WI38 (cell line): ENCODE data around the gene ARHGAP26.
"Not testable (repeated sequence)": the region's sequence is repeated elsewhere in the genome, so short reads cannot be mapped to it uniquely, and the experiment has no call there.

Source experiments
- H3K4me3 ChIP-seq: 2 replicates; pipeline ENCODE4 v1.5.1; 2011; ENCODE audit warnings: low read depth, mild to moderate bottlenecking, control low read depth, low read length
- CTCF ChIP-seq: IDR thresholded peaks from 2 replicates; pipeline ENCODE4 v1.5.1; 2012; ENCODE audit warnings: low read depth, mild to moderate bottlenecking, control low read depth, low read length

Gene ARHGAP26

DNA sequence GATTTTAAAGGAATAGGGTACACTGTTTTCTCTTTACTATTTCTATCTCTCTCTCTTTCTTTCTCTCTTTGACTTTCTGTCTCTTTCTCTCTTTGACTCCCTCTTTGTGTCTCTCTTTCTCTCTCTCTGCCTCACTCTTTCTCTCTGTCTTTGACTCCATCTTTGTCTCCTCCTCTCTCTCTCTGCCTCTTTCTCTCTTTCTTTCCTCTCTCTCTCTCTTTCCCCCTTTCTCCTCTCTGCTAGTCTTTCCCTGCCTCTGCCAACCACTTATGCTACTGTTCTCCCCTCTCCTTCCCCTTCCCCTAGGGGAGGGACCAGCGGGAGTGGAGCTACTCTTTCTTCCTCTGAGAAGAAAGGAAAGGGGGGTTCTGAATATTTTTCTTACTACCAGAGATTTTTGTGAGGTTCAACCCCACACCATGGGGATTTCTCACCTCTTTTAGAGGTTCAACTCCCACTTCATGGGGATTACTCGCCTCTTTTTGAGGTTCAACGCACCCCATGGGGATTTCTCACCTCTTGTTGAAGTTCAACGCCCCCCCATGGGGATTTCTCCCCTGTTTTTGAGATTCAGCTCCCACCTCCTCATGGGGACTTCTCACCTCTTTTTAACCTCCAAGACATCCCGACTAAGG lies 323.4 kb downstream of the ARHGAP26 start:
- TF ChIP-seq CTCF = no peak
- no peak overlapping the region; the same call in 1 of the 2 replicates for H3K4me3 ChIP-seq

GRCh38 chr5:143094087-143094521 lies 323.9 kb downstream of the ARHGAP26 start:
- peak overlapping the region; percentile 15; the same call in 1 of the 2 replicates for H3K4me3 ChIP-seq
- no peak for TF ChIP-seq CTCF

- H3K4me3 ChIP-seq = not testable (repeated sequence)
These were observed 324.4 kb downstream of the ARHGAP26 start for GRCh38 chr5:143094608-143095007.

- H3K4me3 ChIP-seq = no peak overlapping the region
- no peak for TF ChIP-seq CTCF
These were observed 330.9 kb downstream of the ARHGAP26 start for GRCh38 chr5:143101121-143101520.

DNA sequence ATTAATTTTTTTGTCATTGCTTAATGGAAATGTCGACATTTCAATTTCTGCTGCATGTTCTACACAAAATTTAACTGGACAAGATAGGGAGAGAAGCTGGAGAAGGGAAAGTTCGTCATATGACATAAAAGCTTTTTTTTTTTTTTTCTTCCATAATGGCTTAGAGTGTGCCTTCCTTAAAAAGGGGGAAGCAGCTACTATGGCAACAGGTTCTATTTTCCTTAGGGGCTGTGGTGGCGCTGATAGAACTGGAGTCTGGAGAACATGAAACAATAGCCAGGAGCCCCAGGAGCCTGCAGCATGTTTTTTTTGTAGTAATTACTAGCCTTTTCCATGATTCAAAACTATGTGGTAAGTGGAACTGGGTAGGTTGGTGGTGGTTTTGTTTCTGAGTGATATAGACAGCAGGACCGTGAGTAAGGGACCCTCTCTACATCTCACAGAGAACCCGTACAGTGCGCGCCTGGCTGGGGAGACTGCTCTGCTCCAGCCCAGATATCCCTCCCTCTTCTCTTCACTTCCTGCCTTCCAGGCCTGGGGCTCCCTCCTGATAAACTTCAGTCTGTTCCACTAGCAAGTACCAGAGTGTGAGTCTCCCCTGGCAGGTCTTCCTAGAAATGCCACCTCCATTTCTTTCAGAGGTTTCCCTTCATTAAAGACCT lies 331.7 kb downstream of the ARHGAP26 start:
- H3K4me3 ChIP-seq = no peak overlapping the region
- no peak for TF ChIP-seq CTCF

DNA sequence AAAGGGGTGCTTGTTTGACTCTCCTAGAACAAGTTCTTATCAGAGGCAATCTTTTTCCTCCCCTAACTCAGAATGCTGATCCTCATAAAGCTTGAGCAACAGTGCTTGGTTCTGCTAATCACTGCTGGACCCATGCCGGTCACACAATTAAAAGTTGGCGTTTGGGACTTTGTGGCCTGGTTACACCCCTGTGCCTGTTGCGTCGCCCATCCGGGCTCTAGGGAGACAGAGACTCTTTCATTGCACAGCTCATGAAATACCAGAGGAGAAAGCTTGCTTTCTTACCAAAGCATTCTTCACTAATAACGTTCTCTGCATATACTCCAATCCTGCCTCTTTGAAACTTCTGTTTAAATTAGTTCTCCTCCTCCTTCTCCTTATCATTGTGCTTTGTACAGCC lies 332.2 kb downstream of the ARHGAP26 start:
- TF ChIP-seq CTCF = no peak

GRCh38 chr5:143105216-143105905 lies 335.2 kb downstream of the ARHGAP26 start:
- no peak for TF ChIP-seq CTCF
- no peak overlapping the region for H3K4me3 ChIP-seq

More for the DNA sequence above, 332.2 kb downstream of the ARHGAP26 start:
- H3K4me3 ChIP-seq = no peak overlapping the region
